IPS-15b (cell line): Measurements from ENCODE around the gene STKLD1.
"Not testable (repeated sequence)": the region's sequence is repeated elsewhere in the genome, so short reads cannot be mapped to it uniquely, and the experiment has no call there.

Experiments used
- H3K27me3 ChIP-seq: one replicate; pipeline ENCODE4 v1.6.1; 2013; ENCODE audit warnings: low read length; ENCODE audit not compliant: control insufficient read depth, insufficient read depth
- H3K36me3 ChIP-seq: one replicate; pipeline ENCODE4 v1.6.1; 2013; ENCODE audit warnings: low read length; ENCODE audit not compliant: control insufficient read depth, insufficient read depth
- H3K4me1 ChIP-seq: one replicate; pipeline ENCODE4 v1.6.1; 2013; ENCODE audit warnings: mild to moderate bottlenecking, low read length; ENCODE audit not compliant: control insufficient read depth, insufficient read depth
- H3K4me3 ChIP-seq: one replicate; pipeline ENCODE4 v1.5.1; 2013; ENCODE audit warnings: low read depth, low read length
- H3K9ac ChIP-seq: one replicate; pipeline ENCODE4 v1.6.1; 2013; ENCODE audit warnings: low read depth, mild to moderate bottlenecking, low read length
- H3K9me3 ChIP-seq: one replicate; pipeline ENCODE4 v1.6.1; 2013; ENCODE audit warnings: mild to moderate bottlenecking, low read length; ENCODE audit not compliant: control insufficient read depth, insufficient read depth

STKLD1 gene

DNA sequence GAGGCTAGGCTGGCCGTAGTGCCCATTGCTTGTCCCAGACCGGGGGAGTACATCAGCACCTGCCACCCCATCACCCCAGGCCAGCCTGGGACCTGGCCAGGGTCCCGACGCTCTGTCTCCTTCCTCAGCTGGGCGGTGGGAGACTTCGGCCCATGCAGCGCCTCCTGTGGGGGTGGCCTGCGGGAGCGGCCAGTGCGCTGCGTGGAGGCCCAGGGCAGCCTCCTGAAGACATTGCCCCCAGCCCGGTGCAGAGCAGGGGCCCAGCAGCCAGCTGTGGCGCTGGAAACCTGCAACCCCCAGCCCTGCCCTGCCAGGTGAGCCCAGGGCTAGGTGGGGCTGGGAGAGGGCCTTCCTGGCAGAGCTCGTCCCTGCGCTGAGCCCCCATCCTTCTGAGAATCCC is 67.1 kb downstream of the STKLD1 start:
- H3K4me3 ChIP-seq: no peak overlapping the region
- no peaks in the 10 kb centered on the region for H3K27me3 ChIP-seq
- no peak overlapping the region for H3K9ac ChIP-seq
- H3K36me3 ChIP-seq: peaks cover 5% of the 10 kb centered on the region
- no peaks in the 10 kb centered on the region for H3K4me1 ChIP-seq
- H3K9me3 ChIP-seq: no peaks in the 10 kb centered on the region

DNA sequence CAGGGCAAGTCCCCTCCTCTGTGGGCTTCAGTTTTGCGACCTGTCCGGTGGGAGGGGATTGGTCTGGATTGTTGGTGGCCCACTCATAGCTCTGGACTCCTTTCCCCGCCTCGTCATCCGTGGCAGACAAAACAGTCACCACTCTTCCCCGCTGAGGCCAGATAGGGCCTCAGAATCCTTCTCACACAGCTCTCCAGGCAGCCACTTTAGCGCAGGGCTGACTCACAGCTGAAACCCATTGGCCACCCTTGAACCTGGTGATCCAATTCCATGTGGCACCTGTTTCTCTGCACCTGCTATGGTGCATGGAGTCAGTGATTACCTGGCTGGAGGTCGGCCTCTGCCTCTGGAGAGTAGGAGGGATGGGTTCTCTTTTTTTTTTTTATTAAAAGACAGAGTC is 67.8 kb downstream of the STKLD1 start:
- Histone ChIP-seq H3K4me1 (no peaks in the 10 kb centered on the region), H3K4me3 (no peak overlapping the region), H3K27me3 (no peaks in the 10 kb centered on the region), H3K36me3 (peaks cover 5% of the 10 kb centered on the region), H3K9me3 (no peaks in the 10 kb centered on the region), H3K9ac (no peak overlapping the region)

GRCh38 chr9:133445293-133445969 is 69.3 kb downstream of the STKLD1 start:
- Histone ChIP-seq H3K27me3 (no peaks in the 10 kb centered on the region), H3K9me3 (no peaks in the 10 kb centered on the region), H3K4me1 (no peaks in the 10 kb centered on the region), H3K9ac (no peak overlapping the region), H3K4me3 (no peak overlapping the region), H3K36me3 (peaks cover 5% of the 10 kb centered on the region)

DNA sequence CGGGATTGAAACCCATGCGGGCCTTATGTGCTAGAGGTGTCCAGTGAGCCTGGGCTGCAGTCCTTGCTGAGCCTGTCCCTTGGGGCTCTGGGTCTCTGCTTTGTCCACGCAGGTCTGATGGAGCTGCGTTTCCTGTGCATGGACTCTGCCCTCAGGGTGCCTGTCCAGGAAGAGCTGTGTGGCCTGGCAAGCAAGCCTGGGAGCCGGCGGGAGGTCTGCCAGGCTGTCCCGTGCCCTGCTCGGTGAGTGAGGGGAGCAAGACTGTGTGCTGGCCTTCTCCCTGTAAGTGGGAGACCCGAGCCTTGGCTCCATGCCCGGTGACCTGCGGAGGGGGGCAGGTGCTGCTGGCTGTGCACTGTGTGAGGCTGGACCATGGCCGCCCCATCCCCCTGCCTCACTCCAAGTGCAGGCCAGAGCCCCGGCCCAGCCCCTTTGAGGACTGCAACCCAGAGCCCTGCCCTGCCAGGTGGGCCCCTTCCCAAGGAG is 72.4 kb downstream of the STKLD1 start:
- no peak overlapping the region for H3K9ac ChIP-seq
- no peak overlapping the region for H3K4me3 ChIP-seq
- no peaks in the 10 kb centered on the region for H3K9me3 ChIP-seq
- H3K4me1 ChIP-seq: no peaks in the 10 kb centered on the region
- no peaks in the 10 kb centered on the region for H3K27me3 ChIP-seq
- H3K36me3 ChIP-seq: no peaks in the 10 kb centered on the region

DNA sequence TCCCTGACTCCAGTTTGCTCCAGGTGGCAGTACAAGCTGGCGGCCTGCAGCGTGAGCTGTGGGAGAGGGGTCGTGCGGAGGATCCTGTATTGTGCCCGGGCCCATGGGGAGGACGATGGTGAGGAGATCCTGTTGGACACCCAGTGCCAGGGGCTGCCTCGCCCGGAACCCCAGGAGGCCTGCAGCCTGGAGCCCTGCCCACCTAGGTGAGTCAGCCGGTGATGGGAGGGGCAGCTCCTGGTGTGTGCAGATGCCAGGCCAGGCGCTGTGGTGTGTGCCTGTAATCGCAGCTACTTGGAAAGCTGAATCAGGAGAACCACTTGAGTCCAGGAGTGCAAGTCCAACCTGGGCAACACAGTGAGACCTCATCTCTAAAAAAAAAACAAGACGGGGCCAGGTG is 73.6 kb downstream of the STKLD1 start:
- Histone ChIP-seq H3K9ac (no peak overlapping the region), H3K4me3 (no peak overlapping the region), H3K27me3 (no peaks in the 10 kb centered on the region), H3K4me1 (no peaks in the 10 kb centered on the region), H3K9me3 (no peaks in the 10 kb centered on the region), H3K36me3 (no peaks in the 10 kb centered on the region)

- H3K9me3 ChIP-seq, H3K4me3 ChIP-seq, H3K27me3 ChIP-seq, H3K36me3 ChIP-seq, H3K4me1 ChIP-seq, H3K9ac ChIP-seq: not testable (repeated sequence)
Measured at GRCh38 chr9:133451865-133452264, 75.7 kb downstream of the STKLD1 start.

DNA sequence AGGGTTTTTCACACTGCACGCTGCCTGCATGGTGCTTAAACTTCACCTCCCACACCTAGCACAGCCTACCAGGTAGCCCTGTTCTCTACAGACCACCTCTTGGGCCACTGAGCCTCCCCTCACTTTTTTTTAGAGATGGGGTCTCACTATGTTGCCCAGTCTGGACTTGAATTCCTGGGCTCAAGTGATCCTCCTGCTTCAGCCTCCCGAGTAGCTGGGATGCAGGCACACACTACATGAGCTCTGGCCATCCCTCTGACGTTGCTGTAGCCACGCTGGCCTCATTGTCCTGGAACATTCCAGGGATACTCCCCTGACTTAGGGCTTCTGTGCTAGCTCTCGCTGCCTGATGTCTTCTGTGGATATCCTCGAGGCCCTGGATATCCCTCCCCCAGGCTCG is 76.4 kb downstream of the STKLD1 start:
- H3K4me3 ChIP-seq: no peak overlapping the region
- no peak overlapping the region for H3K9ac ChIP-seq
- H3K4me1 ChIP-seq: no peaks in the 10 kb centered on the region
- H3K27me3 ChIP-seq: no peaks in the 10 kb centered on the region
- no peaks in the 10 kb centered on the region for H3K9me3 ChIP-seq
- H3K36me3 ChIP-seq: no peaks in the 10 kb centered on the region

GRCh38 chr9:133453651-133454050 is 77.5 kb downstream of the STKLD1 start:
- Histone ChIP-seq H3K36me3 (no peaks in the 10 kb centered on the region), H3K9ac (no peak overlapping the region), H3K4me3 (no peak overlapping the region), H3K27me3 (no peaks in the 10 kb centered on the region), H3K9me3 (no peaks in the 10 kb centered on the region), H3K4me1 (no peaks in the 10 kb centered on the region)

DNA sequence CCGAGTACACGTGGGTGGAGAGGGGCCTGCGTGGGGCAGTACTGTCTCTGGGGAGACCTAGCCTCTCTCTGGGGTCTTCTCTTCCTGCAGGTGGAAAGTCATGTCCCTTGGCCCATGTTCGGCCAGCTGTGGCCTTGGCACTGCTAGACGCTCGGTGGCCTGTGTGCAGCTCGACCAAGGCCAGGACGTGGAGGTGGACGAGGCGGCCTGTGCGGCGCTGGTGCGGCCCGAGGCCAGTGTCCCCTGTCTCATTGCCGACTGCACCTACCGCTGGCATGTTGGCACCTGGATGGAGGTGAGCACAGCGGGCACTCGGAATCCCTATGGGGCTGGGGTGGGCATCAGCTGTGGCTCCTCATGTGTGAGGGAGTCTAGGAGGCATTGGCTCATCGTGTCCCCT is 78.2 kb downstream of the STKLD1 start:
- Histone ChIP-seq H3K4me1 (no peaks in the 10 kb centered on the region), H3K27me3 (no peaks in the 10 kb centered on the region), H3K4me3 (no peak overlapping the region), H3K9ac (no peak overlapping the region), H3K36me3 (no peaks in the 10 kb centered on the region), H3K9me3 (no peaks in the 10 kb centered on the region)

GRCh38 chr9:133454943-133455673 is 78.9 kb downstream of the STKLD1 start:
- Histone ChIP-seq H3K4me1 (no peaks in the 10 kb centered on the region), H3K4me3 (no peak overlapping the region), H3K9ac (no peak overlapping the region), H3K9me3 (no peaks in the 10 kb centered on the region), H3K27me3 (no peaks in the 10 kb centered on the region), H3K36me3 (no peaks in the 10 kb centered on the region)
